HG02763 (cell line): ENCODE data around the gene HSF4.

Experiments
- ATAC-seq: cut with Tn5 transposase; IDR thresholded peaks from one replicate; pipeline ENCODE4 v1.9.1; 2021; ENCODE audit warnings: mild to moderate bottlenecking, moderate library complexity; ENCODE audit not compliant: unreplicated experiment

Gene HSF4

GRCh38 chr16:67215706-67216105, 51.2 kb downstream of the HSF4 start:
- no peak for ATAC-seq

- ATAC-seq: no peak
Observed at GRCh38 chr16:67216612-67217490, 52.3 kb downstream of the HSF4 start.
